ENCODE measurements around the gene ATG4C. TPM values are rescaled to one million over a fixed set of nuclear protein-coding genes. Genes with fewer than 3 reads are reported as not detected.
A peak's percentile ranks its signal among the peaks of the same experiment; 100 is the strongest.

Gene ATG4C
- total RNA-seq, 1 donor from 2014 or later: 4.1 TPM

DNA sequence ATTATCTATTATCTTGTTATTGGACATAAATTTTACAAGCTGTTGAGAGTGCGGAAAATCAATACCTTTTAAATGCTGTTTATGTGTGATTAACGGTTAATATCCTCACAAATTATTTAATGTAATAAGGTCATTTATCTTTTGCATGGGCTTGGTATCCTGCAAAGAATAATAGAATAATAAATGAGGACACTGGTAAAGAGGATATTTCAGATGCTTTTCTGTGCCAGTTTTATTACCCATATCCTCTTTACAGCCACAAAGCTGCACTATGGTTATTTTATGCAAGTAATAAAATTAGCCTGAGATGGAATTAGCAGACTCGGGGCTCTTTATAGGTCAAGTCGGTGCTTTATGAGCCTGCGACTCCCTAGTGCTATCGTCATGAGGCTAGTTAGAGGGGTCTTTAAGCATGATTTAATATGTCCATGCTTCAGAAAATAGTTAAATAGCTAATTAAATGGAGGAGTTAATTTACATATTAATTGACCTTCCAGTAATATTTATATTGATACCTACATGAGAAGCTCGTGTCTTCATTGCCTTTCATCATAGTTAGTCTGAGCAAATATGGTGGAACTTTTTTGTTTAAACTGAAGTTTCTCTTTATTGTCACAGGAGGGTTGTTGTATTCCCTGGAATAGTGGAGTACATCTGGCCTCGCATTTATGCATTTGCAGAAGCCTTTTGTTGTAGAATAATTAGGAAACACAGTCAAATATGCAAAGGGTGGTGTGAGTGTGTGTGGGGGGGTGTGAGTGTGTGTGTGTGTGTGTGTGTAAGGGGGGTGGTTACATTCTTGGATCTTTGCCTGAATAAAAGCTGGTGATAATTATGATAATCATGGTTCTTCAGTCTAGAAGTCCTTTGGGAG is 120.3 kb downstream of the ATG4C start:
- DNase-seq (ENCODE audit: low read depth in 2 of 2): no peak

GRCh38 chr1:62904856-62905225 is 120.9 kb downstream of the ATG4C start:
- DNase-seq (ENCODE audit: low read depth in 2 of 2): no peak

- no peak for DNase-seq (ENCODE audit: low read depth in 2 of 2)
These were observed 121.4 kb downstream of the ATG4C start for GRCh38 chr1:62905309-62905708.

GRCh38 chr1:62905872-62906271 is 121.9 kb downstream of the ATG4C start:
- no peak for DNase-seq (ENCODE audit: low read depth in 2 of 2)

- DNase-seq (ENCODE audit: low read depth in 2 of 2): peak in 1 of 2 donors; percentile 32
These were observed 122.5 kb downstream of the ATG4C start for GRCh38 chr1:62906428-62906886.

- DNase-seq (ENCODE audit: low read depth in 2 of 2): no peak
These were observed 124.3 kb downstream of the ATG4C start for GRCh38 chr1:62908168-62908695.

- peak; percentile 0 to 28 for DNase-seq (ENCODE audit: low read depth in 2 of 2)
These were observed 128.2 kb downstream of the ATG4C start for GRCh38 chr1:62912028-62912638.

Other genes starting within 250 kb of the ATG4C start
- gene ANGPTL3, start 186.6 kb upstream of the ATG4C start, total RNA-seq: not detected in 2 replicates
- gene DOCK7, start 95.7 kb upstream of the ATG4C start, total RNA-seq: 28.5 and 30.2 TPM in 2 replicates